OCI-LY3 (cell line): ENCODE data around the gene PDHX.

Experiments used
- H2AFZ ChIP-seq: fragments of 200-600, 300-600 bp; shearing (Covaris generic); 2 replicates; pipeline ENCODE4 v1.6.0; 2014; ENCODE audit warnings: antibody characterized with exemption, low read depth, low read length
- H3K27ac ChIP-seq: fragments of 200-600, 300-600 bp; sonication (generic); 2 replicates; pipeline ENCODE4 v1.5.1; 2014; ENCODE audit warnings: mild to moderate bottlenecking, low read length, moderate library complexity, mixed read lengths
- H3K27me3 ChIP-seq: fragments of 200-600, 300-600 bp; sonication (generic); 2 replicates; pipeline ENCODE4 v1.6.1; 2014; ENCODE audit warnings: low read depth, low read length, mixed read lengths
- H3K36me3 ChIP-seq: fragments of 200-600, 300-600 bp; sonication (generic); replicated peaks from 2 replicates; pipeline ENCODE3; 2014; ENCODE audit warnings: low read depth, low read length, mixed read lengths
- H3K4me1 ChIP-seq: fragments of 300-600, 200-600 bp; sonication (generic); 2 replicates; pipeline ENCODE4 v1.6.1; 2014; ENCODE audit warnings: low read length, mixed read lengths
- H3K4me2 ChIP-seq: fragments of 200-600, 300-600 bp; sonication (generic); 2 replicates; pipeline ENCODE4 v1.6.1; 2014; ENCODE audit warnings: low read length, mixed read lengths
- H3K4me3 ChIP-seq: fragments of 300-600, 200-600 bp; sonication (generic); 2 replicates; pipeline ENCODE4 v1.5.1; 2014; ENCODE audit warnings: antibody characterized with exemption, mild to moderate bottlenecking, low read length, moderate library complexity
- H3K79me2 ChIP-seq: fragments of 300-600, 200-600 bp; shearing (Covaris generic); 2 replicates; pipeline ENCODE4 v1.6.1; 2014; ENCODE audit warnings: mild to moderate bottlenecking, low read length, mixed read lengths
- H3K9ac ChIP-seq: fragments of 300-600, 200-600 bp; shearing (Covaris generic); 2 replicates; pipeline ENCODE4 v1.6.0; 2014; ENCODE audit warnings: mild to moderate bottlenecking, low read length, moderate library complexity
- H3K9me3 ChIP-seq: fragments of 200-600, 300-600 bp; shearing (Covaris generic); 2 replicates; pipeline ENCODE4 v1.6.1; 2014; ENCODE audit warnings: low read length, mixed read lengths; ENCODE audit not compliant: insufficient read depth
- H4K20me1 ChIP-seq: fragments of 200-600, 300-600 bp; sonication (generic); 2 replicates; pipeline ENCODE4 v1.6.1; 2016; ENCODE audit warnings: low read length, mixed read lengths; ENCODE audit not compliant: insufficient read depth
- EZH2phosphoT487 ChIP-seq: fragments of 200-600 bp; shearing (Covaris generic); IDR thresholded peaks from 2 replicates; pipeline ENCODE4 v1.6.1; 2018; ENCODE audit warnings: antibody characterized with exemption, mixed run types, low read depth
- TF ChIP-seq, protein P1 (sequence below): fragments of 200-600, 300-600 bp; sonication (generic); IDR thresholded peaks from 2 replicates; pipeline ENCODE4 v1.5.1; 2014; ENCODE audit warnings: antibody characterized with exemption, low read length, low read depth

The PDHX gene

GRCh38 chr11:35006389-35007128, 90.1 kb downstream of the PDHX start:
- no peak for TF ChIP-seq EZH2phosphoT487
- TF ChIP-seq, protein P1, sequence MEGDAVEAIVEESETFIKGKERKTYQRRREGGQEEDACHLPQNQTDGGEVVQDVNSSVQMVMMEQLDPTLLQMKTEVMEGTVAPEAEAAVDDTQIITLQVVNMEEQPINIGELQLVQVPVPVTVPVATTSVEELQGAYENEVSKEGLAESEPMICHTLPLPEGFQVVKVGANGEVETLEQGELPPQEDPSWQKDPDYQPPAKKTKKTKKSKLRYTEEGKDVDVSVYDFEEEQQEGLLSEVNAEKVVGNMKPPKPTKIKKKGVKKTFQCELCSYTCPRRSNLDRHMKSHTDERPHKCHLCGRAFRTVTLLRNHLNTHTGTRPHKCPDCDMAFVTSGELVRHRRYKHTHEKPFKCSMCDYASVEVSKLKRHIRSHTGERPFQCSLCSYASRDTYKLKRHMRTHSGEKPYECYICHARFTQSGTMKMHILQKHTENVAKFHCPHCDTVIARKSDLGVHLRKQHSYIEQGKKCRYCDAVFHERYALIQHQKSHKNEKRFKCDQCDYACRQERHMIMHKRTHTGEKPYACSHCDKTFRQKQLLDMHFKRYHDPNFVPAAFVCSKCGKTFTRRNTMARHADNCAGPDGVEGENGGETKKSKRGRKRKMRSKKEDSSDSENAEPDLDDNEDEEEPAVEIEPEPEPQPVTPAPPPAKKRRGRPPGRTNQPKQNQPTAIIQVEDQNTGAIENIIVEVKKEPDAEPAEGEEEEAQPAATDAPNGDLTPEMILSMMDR: no peak
- Histone ChIP-seq H3K27me3 (no peaks in the 10 kb centered on the region), H3K9me3 (no peaks in the 10 kb centered on the region), H3K9ac (peak overlapping the region; percentile 64), H3K4me2 (peak overlapping the region; percentile 85), H3K79me2 (peaks cover 13% of the 10 kb centered on the region), H2AFZ (no peak overlapping the region), H3K27ac (peak overlapping the region; percentile 91), H3K36me3 (no peaks in the 10 kb centered on the region), H3K4me1 (peaks cover 84% of the 10 kb centered on the region), H3K4me3 (peak overlapping the region; percentile 58), H4K20me1 (no peaks in the 10 kb centered on the region)

DNA sequence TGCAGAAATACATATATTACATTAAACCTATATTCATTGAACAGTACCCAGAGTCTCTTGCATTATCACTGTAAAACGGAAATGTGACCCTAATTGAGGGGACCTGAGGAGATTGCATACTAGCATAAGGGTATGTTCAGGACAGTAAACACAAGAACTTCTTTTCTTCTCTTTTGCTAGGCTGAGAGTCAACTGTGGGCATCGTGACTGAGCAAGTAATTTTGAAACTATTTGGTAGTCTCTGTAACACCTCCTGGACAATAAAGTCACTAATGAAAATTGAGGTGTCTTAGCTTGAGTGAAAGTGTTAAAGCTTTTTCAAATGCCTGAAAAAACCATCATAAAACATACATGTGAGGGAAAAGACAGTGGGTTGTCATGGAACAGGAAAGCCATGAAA, 90.9 kb downstream of the PDHX start:
- H3K27ac ChIP-seq: peak overlapping the region; percentile 91
- H3K9ac ChIP-seq: peak overlapping the region; percentile 64
- H3K4me3 ChIP-seq: peak overlapping the region; percentile 58
- no peak overlapping the region for H2AFZ ChIP-seq
- no peaks in the 10 kb centered on the region for H3K36me3 ChIP-seq
- peaks cover 91% of the 10 kb centered on the region for H3K4me1 ChIP-seq
- peak overlapping the region; percentile 85 for H3K4me2 ChIP-seq
- no peaks in the 10 kb centered on the region for H3K9me3 ChIP-seq
- H3K79me2 ChIP-seq: peaks cover 13% of the 10 kb centered on the region
- H3K27me3 ChIP-seq: no peaks in the 10 kb centered on the region
- TF ChIP-seq EZH2phosphoT487: no peak
- TF ChIP-seq, protein P1: no peak
- H4K20me1 ChIP-seq: no peaks in the 10 kb centered on the region

- Histone ChIP-seq H3K27me3 (no peaks in the 10 kb centered on the region), H3K4me2 (peak overlapping the region; percentile 12; the same call in 1 of the 2 replicates), H3K27ac (no peak overlapping the region), H3K9me3 (no peaks in the 10 kb centered on the region), H3K9ac (no peak overlapping the region), H4K20me1 (no peaks in the 10 kb centered on the region), H2AFZ (no peak overlapping the region), H3K36me3 (no peaks in the 10 kb centered on the region), H3K4me1 (peaks cover 92% of the 10 kb centered on the region), H3K79me2 (peaks cover 13% of the 10 kb centered on the region), H3K4me3 (no peak overlapping the region)
- TF ChIP-seq, protein P1: no peak
- TF ChIP-seq EZH2phosphoT487: no peak
These were observed 92.9 kb downstream of the PDHX start for GRCh38 chr11:35009191-35009943.

DNA sequence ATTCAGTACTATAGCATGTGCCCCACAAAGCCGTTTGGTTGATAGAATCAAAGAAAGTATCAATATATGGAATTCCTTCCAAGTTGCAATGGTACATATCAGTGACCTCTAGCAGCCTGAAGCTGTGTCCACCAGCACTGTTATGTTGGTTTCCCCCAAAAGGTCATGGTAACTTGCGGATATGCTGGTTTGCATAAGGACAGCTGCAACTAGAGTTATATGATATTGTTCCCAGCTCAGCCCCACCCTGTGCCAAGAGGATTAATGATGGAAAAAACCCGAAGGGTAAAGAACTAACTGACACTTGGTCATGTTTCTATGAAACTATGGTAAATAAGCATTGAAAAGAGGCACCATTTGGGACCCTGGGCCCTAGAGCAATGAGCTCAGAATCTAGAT, 93.5 kb downstream of the PDHX start:
- peaks cover 12% of the 10 kb centered on the region for H3K79me2 ChIP-seq
- H3K4me1 ChIP-seq: peaks cover 92% of the 10 kb centered on the region
- no peak overlapping the region for H2AFZ ChIP-seq
- no peaks in the 10 kb centered on the region for H3K9me3 ChIP-seq
- H3K27me3 ChIP-seq: no peaks in the 10 kb centered on the region
- H4K20me1 ChIP-seq: no peaks in the 10 kb centered on the region
- H3K36me3 ChIP-seq: no peaks in the 10 kb centered on the region
- no peak overlapping the region for H3K27ac ChIP-seq
- no peak overlapping the region for H3K9ac ChIP-seq
- no peak overlapping the region for H3K4me3 ChIP-seq
- peak overlapping the region; percentile 12; the same call in 1 of the 2 replicates for H3K4me2 ChIP-seq
- TF ChIP-seq EZH2phosphoT487: no peak
- TF ChIP-seq, protein P1: no peak
